K562 (cell line): ENCODE measurements around the gene AP1G1. TPM values are rescaled to one million over a fixed set of nuclear protein-coding genes. Genes with fewer than 3 reads are reported as not detected.

Experiments
- DNMT1 ChIP-seq: fragments of 450-650 bp; IDR thresholded peaks from 2 replicates; pipeline ENCODE4 v1.6.1; 2016; ENCODE audit warnings: antibody characterized with exemption, mild to moderate bottlenecking
- EZH2 ChIP-seq: IDR thresholded peaks from 2 replicates; pipeline ENCODE4 v1.6.1; 2012; ENCODE audit warnings: low read depth, mild to moderate bottlenecking, inconsistent platforms, low read length, borderline replicate concordance
- IFI16 ChIP-seq: fragments of 250-450 bp; sonication (Bioruptor Pico); IDR thresholded peaks from 2 replicates; pipeline ENCODE4 v2.1.2; 2022; ENCODE audit warnings: mild to moderate bottlenecking, inconsistent platforms
- PHF20 ChIP-seq: fragments of 450-650 bp; IDR thresholded peaks from 2 replicates; pipeline ENCODE4 v1.6.1; 2018; ENCODE audit not compliant: partially characterized antibody
- SIN3B ChIP-seq: fragments of 450-650 bp; IDR thresholded peaks from 2 replicates; pipeline ENCODE4 v1.6.1; 2017; ENCODE audit warnings: low read depth, mild to moderate bottlenecking, moderate library complexity
- TOE1 ChIP-seq, 2 experiments: fragments of 450-650 bp in 1 of 2; sonication (generic) in 1 of 2; formaldehyde crosslinking in 1 of 2; IDR thresholded peaks; 2 replicates each; pipeline versions ENCODE4 v1.7.1 to v1.8.0; 2016 to 2022; ENCODE audit warnings: borderline replicate concordance in 2 of 2, mild to moderate bottlenecking in 2 of 2, antibody characterized with exemption in 1 of 2, inconsistent platforms in 1 of 2, low read depth in 1 of 2, missing genetic modification reagents in 1 of 2, moderate library complexity in 1 of 2
- TRIM28 ChIP-seq: fragments of 450-650 bp; IDR thresholded peaks from 2 replicates; pipeline ENCODE4 v1.6.1; 2017
- ZNF75A ChIP-seq: fragments of 450-650 bp; formaldehyde crosslinking; IDR thresholded peaks from 2 replicates; pipeline ENCODE4 v1.4.0; 2020; ENCODE audit warnings: mild to moderate bottlenecking
- polyA plus RNA-seq, 8 experiments: library from polyadenylated mRNA; depleted of rRNA in 4 of 8; stranded (reverse) in 5 of 8; unstranded in 3 of 8; fragments of >200 nt; fragmentation: Nextera tagmentation in 2 of 8; fragmentation: Illumina TruSeq in 1 of 8; extraction: Ambion mirVana in 2 of 8; extraction: Trizol in 1 of 8; gene quantifications; 2 replicates each; pipeline versions ENCODE4 v1.2.1 to v1.2.3, GENCODE V29; 2011 to 2014; ENCODE audit warnings: inconsistent platforms in 1 of 8, missing spikeins in 1 of 8
- total RNA-seq, 7 experiments: library from RNA; depleted of rRNA in 6 of 7; stranded (reverse); fragments of >200 nt in 6 of 7; fragmentation: Illumina TruSeq in 2 of 7; extraction: Trizol in 2 of 7; gene quantifications; 2 replicates each; pipeline versions ENCODE4 v1.2.1 to v1.2.3, GENCODE V29; 2011 to 2021; ENCODE audit warnings: low replicate concordance in 1 of 7
- TF ChIP-seq, protein P1 (sequence below): fragments of 200-600 bp; sonication (generic); IDR thresholded peaks from one replicate; pipeline ENCODE4 v1.6.1; 2012; ENCODE audit warnings: mild to moderate bottlenecking, low read depth, low read length, inconsistent platforms

Gene AP1G1
- total and polyA plus RNA-seq, 9 of the 15 experiments (the other 6 are each of a cell fraction or from before 2014, with no cell fraction given) = 7.0 to 59.2 (median 42.0) TPM

DNA sequence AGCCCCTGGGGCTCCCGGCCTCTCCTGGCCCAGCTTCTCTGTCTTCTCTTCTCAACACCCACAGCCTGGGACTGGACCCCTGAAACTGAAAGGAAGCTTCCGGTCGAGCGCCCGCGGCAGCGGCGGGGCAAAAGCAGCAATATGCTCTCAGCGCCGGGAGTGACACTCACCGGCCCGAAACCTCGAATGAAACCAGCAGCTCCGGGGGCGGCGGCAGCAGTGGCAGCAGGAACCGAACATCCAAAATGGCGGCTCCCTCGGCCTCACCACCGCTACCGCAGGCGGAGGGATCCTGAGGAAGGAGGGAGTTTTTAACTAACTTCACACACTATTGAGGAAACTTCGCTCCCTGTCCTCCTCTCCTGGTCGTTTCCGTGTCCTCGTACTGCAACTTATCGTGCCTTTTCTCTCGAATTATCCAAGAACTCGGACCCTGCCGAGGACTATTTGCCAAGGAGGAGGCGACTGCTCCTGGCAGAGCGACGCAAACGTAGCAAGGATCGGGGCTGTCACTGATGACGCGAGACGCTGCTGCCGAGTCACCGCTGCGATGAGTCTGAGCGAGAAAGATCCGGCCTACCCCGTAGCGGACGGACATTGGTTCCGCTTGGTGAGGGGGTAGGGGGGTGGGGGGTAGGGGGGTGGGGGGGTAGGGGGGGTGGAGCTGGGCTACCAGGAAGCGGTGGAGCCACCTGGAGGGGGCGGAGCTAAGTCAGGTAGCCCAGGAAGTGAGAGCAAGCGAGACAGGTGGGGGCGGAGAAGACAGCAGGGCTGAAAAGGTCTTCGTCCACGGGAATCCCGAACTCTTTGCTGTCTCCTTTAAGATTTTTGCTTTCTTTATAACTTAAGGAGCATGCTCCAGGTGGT, at the start of gene AP1G1 (continued):
- TF ChIP-seq, protein P1, sequence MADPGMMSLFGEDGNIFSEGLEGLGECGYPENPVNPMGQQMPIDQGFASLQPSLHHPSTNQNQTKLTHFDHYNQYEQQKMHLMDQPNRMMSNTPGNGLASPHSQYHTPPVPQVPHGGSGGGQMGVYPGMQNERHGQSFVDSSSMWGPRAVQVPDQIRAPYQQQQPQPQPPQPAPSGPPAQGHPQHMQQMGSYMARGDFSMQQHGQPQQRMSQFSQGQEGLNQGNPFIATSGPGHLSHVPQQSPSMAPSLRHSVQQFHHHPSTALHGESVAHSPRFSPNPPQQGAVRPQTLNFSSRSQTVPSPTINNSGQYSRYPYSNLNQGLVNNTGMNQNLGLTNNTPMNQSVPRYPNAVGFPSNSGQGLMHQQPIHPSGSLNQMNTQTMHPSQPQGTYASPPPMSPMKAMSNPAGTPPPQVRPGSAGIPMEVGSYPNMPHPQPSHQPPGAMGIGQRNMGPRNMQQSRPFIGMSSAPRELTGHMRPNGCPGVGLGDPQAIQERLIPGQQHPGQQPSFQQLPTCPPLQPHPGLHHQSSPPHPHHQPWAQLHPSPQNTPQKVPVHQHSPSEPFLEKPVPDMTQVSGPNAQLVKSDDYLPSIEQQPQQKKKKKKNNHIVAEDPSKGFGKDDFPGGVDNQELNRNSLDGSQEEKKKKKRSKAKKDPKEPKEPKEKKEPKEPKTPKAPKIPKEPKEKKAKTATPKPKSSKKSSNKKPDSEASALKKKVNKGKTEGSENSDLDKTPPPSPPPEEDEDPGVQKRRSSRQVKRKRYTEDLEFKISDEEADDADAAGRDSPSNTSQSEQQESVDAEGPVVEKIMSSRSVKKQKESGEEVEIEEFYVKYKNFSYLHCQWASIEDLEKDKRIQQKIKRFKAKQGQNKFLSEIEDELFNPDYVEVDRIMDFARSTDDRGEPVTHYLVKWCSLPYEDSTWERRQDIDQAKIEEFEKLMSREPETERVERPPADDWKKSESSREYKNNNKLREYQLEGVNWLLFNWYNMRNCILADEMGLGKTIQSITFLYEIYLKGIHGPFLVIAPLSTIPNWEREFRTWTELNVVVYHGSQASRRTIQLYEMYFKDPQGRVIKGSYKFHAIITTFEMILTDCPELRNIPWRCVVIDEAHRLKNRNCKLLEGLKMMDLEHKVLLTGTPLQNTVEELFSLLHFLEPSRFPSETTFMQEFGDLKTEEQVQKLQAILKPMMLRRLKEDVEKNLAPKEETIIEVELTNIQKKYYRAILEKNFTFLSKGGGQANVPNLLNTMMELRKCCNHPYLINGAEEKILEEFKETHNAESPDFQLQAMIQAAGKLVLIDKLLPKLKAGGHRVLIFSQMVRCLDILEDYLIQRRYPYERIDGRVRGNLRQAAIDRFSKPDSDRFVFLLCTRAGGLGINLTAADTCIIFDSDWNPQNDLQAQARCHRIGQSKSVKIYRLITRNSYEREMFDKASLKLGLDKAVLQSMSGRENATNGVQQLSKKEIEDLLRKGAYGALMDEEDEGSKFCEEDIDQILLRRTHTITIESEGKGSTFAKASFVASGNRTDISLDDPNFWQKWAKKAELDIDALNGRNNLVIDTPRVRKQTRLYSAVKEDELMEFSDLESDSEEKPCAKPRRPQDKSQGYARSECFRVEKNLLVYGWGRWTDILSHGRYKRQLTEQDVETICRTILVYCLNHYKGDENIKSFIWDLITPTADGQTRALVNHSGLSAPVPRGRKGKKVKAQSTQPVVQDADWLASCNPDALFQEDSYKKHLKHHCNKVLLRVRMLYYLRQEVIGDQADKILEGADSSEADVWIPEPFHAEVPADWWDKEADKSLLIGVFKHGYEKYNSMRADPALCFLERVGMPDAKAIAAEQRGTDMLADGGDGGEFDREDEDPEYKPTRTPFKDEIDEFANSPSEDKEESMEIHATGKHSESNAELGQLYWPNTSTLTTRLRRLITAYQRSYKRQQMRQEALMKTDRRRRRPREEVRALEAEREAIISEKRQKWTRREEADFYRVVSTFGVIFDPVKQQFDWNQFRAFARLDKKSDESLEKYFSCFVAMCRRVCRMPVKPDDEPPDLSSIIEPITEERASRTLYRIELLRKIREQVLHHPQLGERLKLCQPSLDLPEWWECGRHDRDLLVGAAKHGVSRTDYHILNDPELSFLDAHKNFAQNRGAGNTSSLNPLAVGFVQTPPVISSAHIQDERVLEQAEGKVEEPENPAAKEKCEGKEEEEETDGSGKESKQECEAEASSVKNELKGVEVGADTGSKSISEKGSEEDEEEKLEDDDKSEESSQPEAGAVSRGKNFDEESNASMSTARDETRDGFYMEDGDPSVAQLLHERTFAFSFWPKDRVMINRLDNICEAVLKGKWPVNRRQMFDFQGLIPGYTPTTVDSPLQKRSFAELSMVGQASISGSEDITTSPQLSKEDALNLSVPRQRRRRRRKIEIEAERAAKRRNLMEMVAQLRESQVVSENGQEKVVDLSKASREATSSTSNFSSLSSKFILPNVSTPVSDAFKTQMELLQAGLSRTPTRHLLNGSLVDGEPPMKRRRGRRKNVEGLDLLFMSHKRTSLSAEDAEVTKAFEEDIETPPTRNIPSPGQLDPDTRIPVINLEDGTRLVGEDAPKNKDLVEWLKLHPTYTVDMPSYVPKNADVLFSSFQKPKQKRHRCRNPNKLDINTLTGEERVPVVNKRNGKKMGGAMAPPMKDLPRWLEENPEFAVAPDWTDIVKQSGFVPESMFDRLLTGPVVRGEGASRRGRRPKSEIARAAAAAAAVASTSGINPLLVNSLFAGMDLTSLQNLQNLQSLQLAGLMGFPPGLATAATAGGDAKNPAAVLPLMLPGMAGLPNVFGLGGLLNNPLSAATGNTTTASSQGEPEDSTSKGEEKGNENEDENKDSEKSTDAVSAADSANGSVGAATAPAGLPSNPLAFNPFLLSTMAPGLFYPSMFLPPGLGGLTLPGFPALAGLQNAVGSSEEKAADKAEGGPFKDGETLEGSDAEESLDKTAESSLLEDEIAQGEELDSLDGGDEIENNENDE = no peak
- TF ChIP-seq TRIM28 (peak; percentile 79), ZNF75A (no peak), TOE1 (IDR thresholded peaks at IDR 0.05; ENCODE audit: borderline replicate concordance) (peak; percentile 82), TOE1 (CRISPR knock-in tag; IDR thresholded peaks at IDR 0.05; ENCODE audit: borderline replicate concordance, low read depth) (peak; percentile 74; the same call in 1 of the 2 replicates), DNMT1 (0 out of 2 replicates have a peak, but pooled peaks have one; percentile 81), PHF20 (peak; percentile 100), SIN3B (peak; percentile 96), IFI16 (no peak), EZH2 (no peak)
- TF ChIP-seq, all 486 proteins: peak for 193
